T-cell (primary cell): ENCODE results near the gene WBP2. TPM values are rescaled to one million over a fixed set of nuclear protein-coding genes. Genes with fewer than 3 reads are reported as not detected.

Source experiments
- ATAC-seq, 4 experiments: fragments of 200-7000 bp in 3 of 4; fragments of 150-1000 bp in 1 of 4; cut with Tn5 transposase; replicated peaks in 1 of 4; 1 replicate in 3 of 4; 2 replicates in 1 of 4; pipeline ENCODE4 v1.10.0; 2021; ENCODE audit warnings: moderate library complexity in 3 of 4, mild to moderate bottlenecking in 2 of 4, moderate number of reproducible peaks in 1 of 4
- CTCF ChIA-PET, 2 donors: fragments of 300-600 bp; sonication (Branson Sonifier 250); formaldehyde crosslinking; loops; one replicate each; lab custom pipeline; 2022; ENCODE audit warnings: antibody characterized with exemption in 2 of 2; lab: Charles Lee
- POLR2A ChIA-PET, 2 donors: fragments of 300-600 bp; sonication (Branson Sonifier 250); formaldehyde crosslinking; loops; one replicate each; lab custom pipeline; 2022; ENCODE audit warnings: antibody characterized with exemption in 2 of 2; lab: Charles Lee
- DNase-seq, 35 experiments: peaks; one replicate each; pipeline versions ENCODE4 v3.0.0 to v3.0.0-alpha.2; 2013 to 2023
- H3K27ac ChIP-seq: one replicate; pipeline ENCODE4 v1.5.1; 2013; ENCODE audit warnings: low read length
- H3K27me3 ChIP-seq, 2 experiments: replicated peaks in 1 of 2; 1 replicate in 1 of 2; 2 replicates in 1 of 2; pipeline versions ENCODE4 v1.6.1 to v1.7.0; 2013; ENCODE audit warnings: low read length in 1 of 2, mixed read lengths in 1 of 2; ENCODE audit not compliant: control insufficient read depth in 2 of 2, insufficient read depth in 2 of 2; ENCODE audit errors: extremely low read depth in 1 of 2
- H3K36me3 ChIP-seq, 2 donors: 1 replicate in 1 of 2; 2 replicates in 1 of 2; pipeline versions ENCODE4 v1.6.1 to v1.7.0; 2013; ENCODE audit warnings: low read length in 1 of 2; ENCODE audit not compliant: control insufficient read depth in 2 of 2, insufficient read depth in 1 of 2; ENCODE audit errors: extremely low read depth in 1 of 2
- H3K4me1 ChIP-seq, 2 experiments: 1 replicate in 1 of 2; 2 replicates in 1 of 2; pipeline versions ENCODE4 v1.6.1 to v1.7.0; 2013; ENCODE audit warnings: low read length in 2 of 2, mixed read lengths in 1 of 2; ENCODE audit not compliant: insufficient read depth in 2 of 2, control insufficient read depth in 1 of 2; ENCODE audit errors: extremely low read depth in 1 of 2
- H3K4me3 ChIP-seq, 2 donors: 1 replicate in 1 of 2; 2 replicates in 1 of 2; pipeline versions ENCODE4 v1.5.1 to v1.7.0; 2013; ENCODE audit warnings: mild to moderate bottlenecking in 2 of 2, low read length in 1 of 2, moderate library complexity in 1 of 2; ENCODE audit not compliant: control insufficient read depth in 1 of 2; ENCODE audit errors: extremely low read depth in 1 of 2
- H3K9me3 ChIP-seq: 2 replicates; pipeline ENCODE4 v1.7.0; 2013
- H3K27ac Mint-ChIP-seq, 2 donors: one replicate each; pipeline ENCODE4 v1.8.0; 2020 to 2021; ENCODE audit warnings: mild to moderate bottlenecking in 2 of 2, mixed read lengths in 2 of 2
- H3K27me3 Mint-ChIP-seq, 2 donors: one replicate each; pipeline ENCODE4 v1.8.0; 2021 to 2022; ENCODE audit warnings: mixed read lengths in 2 of 2
- H3K36me3 Mint-ChIP-seq: one replicate; pipeline ENCODE4 v1.8.0; 2021; ENCODE audit warnings: mixed read lengths
- H3K4me1 Mint-ChIP-seq, 3 donors: one replicate each; pipeline ENCODE4 v1.8.0; 2020 to 2022; ENCODE audit warnings: mixed read lengths in 3 of 3, mild to moderate bottlenecking in 1 of 3
- H3K4me3 Mint-ChIP-seq, 3 donors: one replicate each; pipeline ENCODE4 v1.8.0; 2020 to 2022; ENCODE audit warnings: mild to moderate bottlenecking in 3 of 3, mixed read lengths in 3 of 3, moderate library complexity in 3 of 3
- H3K9me3 Mint-ChIP-seq, 3 donors: one replicate each; pipeline ENCODE4 v1.8.0; 2020 to 2022; ENCODE audit warnings: mixed read lengths in 3 of 3
- WGBS: methylation state at CpG from one replicate; pipeline ENCODE4 v1.1.5; 2013; ENCODE audit warnings: missing lambda C conversion rate; ENCODE audit not compliant: insufficient coverage; 5-methylcytosine and 5-hydroxymethylcytosine counted together
- total RNA-seq, 35 experiments: library from RNA in 6 of 35; stranded (reverse) in 6 of 35; fragments of 120-200 nt in 1 of 35; gene quantifications; one replicate each; pipeline versions ENCODE4 v1.2.1 to v1.2.4 and lab custom pipeline; 2013 to 2026

The WBP2 gene
- total RNA-seq, 5 donors from 2014 or later (not counting 1 experiment from before 2014, with no cell fraction given) = 91.4 to 158 (median 138) TPM

GRCh38 chr17:75899353-75899752 lies 44.2 kb upstream of the WBP2 start:
- peaks cover 4 to 36% of the 10 kb centered on the region in 2 experiments for H3K4me1 ChIP-seq
- Mint-ChIP-seq H3K9me3 (no peaks in the 10 kb centered on the region), H3K27me3 (no peaks in the 10 kb centered on the region), H3K27ac (no peak overlapping the region), H3K4me3 (no peak overlapping the region), H3K36me3 (peaks cover 8% of the 10 kb centered on the region), H3K4me1 (peaks cover 20 to 26% (median 24%) of the 10 kb centered on the region in 3 donors)
- H3K27me3 ChIP-seq = no peaks in the 10 kb centered on the region
- no peak overlapping the region for H3K4me3 ChIP-seq
- no peak for DNase-seq
- ChIA-PET CTCF (no interaction called here), POLR2A (no interaction called here)
- no peak for ATAC-seq
- WGBS = 98% methylated on average over 12 of the region's 13 CpGs
- no peak overlapping the region for H3K27ac ChIP-seq
- no peaks in the 10 kb centered on the region for H3K9me3 ChIP-seq
- peaks cover 12 to 52% of the 10 kb centered on the region in 2 donors for H3K36me3 ChIP-seq

GRCh38 chr17:75898791-75899190 lies 43.7 kb upstream of the WBP2 start:
- H3K27ac Mint-ChIP-seq = no peak overlapping the region
- DNase-seq = no peak
- H3K36me3 ChIP-seq = peaks cover 12 to 52% of the 10 kb centered on the region in 2 donors
- no peaks in the 10 kb centered on the region for H3K9me3 Mint-ChIP-seq
- H3K36me3 Mint-ChIP-seq = peaks cover 8% of the 10 kb centered on the region
- no peak for ATAC-seq
- peaks cover 21 to 28% (median 26%) of the 10 kb centered on the region in 3 donors for H3K4me1 Mint-ChIP-seq
- CTCF ChIA-PET = interaction anchor here in 1 of 2 donors (0.6 kb wide), 1 partner anchor 447 kb away, joined by 7 read pairs; no protein-coding TSS in a partner anchor
- WGBS = 98% methylated on average over 7 of the region's 16 CpGs
- no peak overlapping the region for H3K4me3 Mint-ChIP-seq
- no peak overlapping the region for H3K27ac ChIP-seq
- H3K4me1 ChIP-seq = peaks cover 4 to 36% of the 10 kb centered on the region in 2 experiments
- H3K27me3 Mint-ChIP-seq = no peaks in the 10 kb centered on the region
- H3K9me3 ChIP-seq = no peaks in the 10 kb centered on the region
- H3K4me3 ChIP-seq = no peak overlapping the region
- POLR2A ChIA-PET = interaction anchor here in 1 of 2 donors (0.6 kb wide), 1 partner anchor 149 kb away, joined by 5 read pairs; no protein-coding TSS in a partner anchor
- H3K27me3 ChIP-seq = no peaks in the 10 kb centered on the region

GRCh38 chr17:75898065-75898464 lies 42.9 kb upstream of the WBP2 start:
- Histone ChIP-seq H3K4me3 (no peak overlapping the region), H3K27me3 (no peaks in the 10 kb centered on the region), H3K4me1 (peaks cover 4 to 34% of the 10 kb centered on the region in 2 experiments), H3K27ac (no peak overlapping the region), H3K36me3 (peaks cover 12 to 50% of the 10 kb centered on the region in 2 donors), H3K9me3 (no peaks in the 10 kb centered on the region)
- Mint-ChIP-seq H3K4me3 (peak overlapping the region in 2 of 3 donors; percentile 76 to 82), H3K9me3 (no peaks in the 10 kb centered on the region), H3K4me1 (peaks cover 24 to 29% (median 26%) of the 10 kb centered on the region in 3 donors), H3K27ac (peak overlapping the region; percentile 80 to 82), H3K27me3 (no peaks in the 10 kb centered on the region), H3K36me3 (peaks cover 8% of the 10 kb centered on the region)
- POLR2A ChIA-PET = interaction anchor here in 1 of 2 donors (0.6 kb wide), 1 partner anchor 149 kb away, joined by 5 read pairs; no protein-coding TSS in a partner anchor
- CTCF ChIA-PET = interaction anchor here in 1 of 2 donors (0.6 kb wide), 1 partner anchor 446 kb away, joined by 7 read pairs; no protein-coding TSS in a partner anchor
- 89% methylated on average over 8 of the region's 8 CpGs for WGBS
- no peak for ATAC-seq
- DNase-seq = no peak

- Mint-ChIP-seq H3K27me3 (no peaks in the 10 kb centered on the region), H3K27ac (peak overlapping the region; percentile 80 to 82), H3K4me1 (peaks cover 24 to 29% (median 26%) of the 10 kb centered on the region in 3 donors), H3K9me3 (no peaks in the 10 kb centered on the region), H3K36me3 (peaks cover 8% of the 10 kb centered on the region), H3K4me3 (peak overlapping the region; percentile 67 to 82 (median 76))
- peak overlapping the region; percentile 60 for H3K27ac ChIP-seq
- H3K9me3 ChIP-seq = no peaks in the 10 kb centered on the region
- ChIA-PET CTCF (interaction anchor here in 1 of 2 donors (0.8 to 1.8 kb wide), 2 partner anchors 33 to 42 kb away, joined by 6 to 10 read pairs; partner anchors contain the start of gene WBP2), POLR2A (no interaction called here)
- no peak for DNase-seq
- no peak for ATAC-seq
- WGBS = 85% methylated on average over 23 of the region's 37 CpGs
- H3K4me1 ChIP-seq = peaks cover 4 to 34% of the 10 kb centered on the region in 2 experiments
- peak overlapping the region in 1 of 2 donors; percentile 63 for H3K4me3 ChIP-seq
- H3K36me3 ChIP-seq = peaks cover 12 to 48% of the 10 kb centered on the region in 2 donors
- no peaks in the 10 kb centered on the region for H3K27me3 ChIP-seq
Measured at GRCh38 chr17:75897160-75898019, 42.3 kb upstream of the WBP2 start.

GRCh38 chr17:75896415-75897159 lies 41.5 kb upstream of the WBP2 start, which contains the start of gene TRIM65:
TSS of gene TRIM65 (minus strand) at chr17:75896951. CDS start at chr17:75896937, 14 bp downstream.
- DNase-seq (peak; percentile 32 to 84 (median 62)), ATAC-seq (peak; percentile 83 to 89 (median 87))
- Mint-ChIP-seq H3K27me3 (no peaks in the 10 kb centered on the region), H3K27ac (peak within 1 kb of the TSS; percentile 80 to 82), H3K9me3 (no peaks in the 10 kb centered on the region), H3K4me3 (peak within 1 kb of the TSS; percentile 75 to 83 (median 82)), H3K4me1 (peaks cover 24 to 29% (median 26%) of the 10 kb centered on the region in 3 donors), H3K36me3 (peaks cover 8% of the 10 kb centered on the region)
- Histone ChIP-seq H3K36me3 (peaks cover 14 to 47% of the 10 kb centered on the region in 2 donors), H3K4me3 (peak within 1 kb of the TSS; percentile 58 to 63), H3K4me1 (peaks cover 4 to 34% of the 10 kb centered on the region in 2 experiments), H3K27me3 (no peaks in the 10 kb centered on the region), H3K9me3 (no peaks in the 10 kb centered on the region), H3K27ac (peak within 1 kb of the TSS; percentile 60)
- CTCF ChIA-PET = interaction anchor here (0.6 to 1.9 kb wide), 8 partner anchors 14 to 120 kb away, joined by 3 to 10 read pairs (median 5); partner anchors contain the start of gene WBP2 (in 1 of the 2)
- 0% methylated on average over 96 of the region's 102 CpGs for WGBS
- POLR2A ChIA-PET = interaction anchor here in 1 of 2 donors (0.9 to 1.1 kb wide), 2 partner anchors 116 to 143 kb away, joined by 3 to 4 read pairs; no protein-coding TSS in a partner anchor
